Smooth muscle cell (in vitro differentiated cells): Measurements from ENCODE around the gene LEMD2. TPM values are rescaled to one million over a fixed set of nuclear protein-coding genes. Genes with fewer than 3 reads are reported as not detected.

Source experiments
- DNase-seq: peaks from one replicate; lab custom pipeline; 2025; ENCODE audit not compliant: unreplicated experiment; lab: John Stamatoyannopoulos, UW
- H2AFZ ChIP-seq: fragments of 200-600 bp; sonication (generic); 2 replicates; pipeline ENCODE4 v1.6.0; 2016; ENCODE audit warnings: antibody characterized with exemption, low read depth, mild to moderate bottlenecking
- H3F3A ChIP-seq: fragments of 200-600 bp; sonication (generic); 2 replicates; pipeline ENCODE4 v1.6.0; 2017; ENCODE audit warnings: antibody characterized with exemption, low read depth
- H3K27ac ChIP-seq: fragments of 200-600 bp; sonication (generic); 2 replicates; pipeline ENCODE4 v1.5.1; 2016; ENCODE audit warnings: low read depth, mild to moderate bottlenecking
- H3K27me3 ChIP-seq: fragments of 200-600 bp; sonication (generic); 2 replicates; pipeline ENCODE4 v1.6.1; 2016; ENCODE audit warnings: low read depth, mild to moderate bottlenecking
- H3K36me3 ChIP-seq: fragments of 200-600 bp; sonication (generic); 2 replicates; pipeline ENCODE4 v1.5.1; 2016; ENCODE audit warnings: low read depth
- H3K4me1 ChIP-seq: fragments of 200-600 bp; sonication (generic); 2 replicates; pipeline ENCODE4 v1.5.1; 2016; ENCODE audit warnings: low read depth
- H3K4me2 ChIP-seq: fragments of 200-600 bp; sonication (generic); 2 replicates; pipeline ENCODE4 v1.6.0; 2016; ENCODE audit warnings: mild to moderate bottlenecking
- H3K4me3 ChIP-seq: fragments of 200-600 bp; sonication (generic); 2 replicates; pipeline ENCODE4 v1.5.1; 2016; ENCODE audit warnings: mild to moderate bottlenecking
- H3K79me2 ChIP-seq: fragments of 200-600 bp; sonication (generic); 2 replicates; pipeline ENCODE4 v1.6.0; 2016; ENCODE audit warnings: low read depth, mild to moderate bottlenecking
- H3K9ac ChIP-seq: fragments of 200-600 bp; sonication (generic); 2 replicates; pipeline ENCODE4 v1.6.0; 2016; ENCODE audit warnings: low read depth
- H3K9me3 ChIP-seq: fragments of 200-600 bp; sonication (generic); replicated peaks from 2 replicates; pipeline ENCODE4 v1.5.1; 2016; ENCODE audit warnings: low read depth
- H4K20me1 ChIP-seq: fragments of 200-600 bp; sonication (generic); 2 replicates; pipeline ENCODE4 v1.6.0; 2016; ENCODE audit warnings: low read depth
- CTCF ChIP-seq: fragments of 200-600 bp; sonication (generic); IDR thresholded peaks from 2 replicates; pipeline ENCODE4 v1.5.1; 2017; ENCODE audit warnings: borderline replicate concordance, mild to moderate bottlenecking, antibody characterized with exemption; ENCODE audit not compliant: insufficient read depth, poor library complexity, severe bottlenecking
- WGBS: methylation state at CpG from one replicate; pipeline ENCODE4 v1.1.7; 2016; ENCODE audit warnings: low lambda C conversion rate; 5-methylcytosine and 5-hydroxymethylcytosine counted together
- polyA plus RNA-seq: library from polyadenylated mRNA; unstranded; fragments of >200 nt; fragmentation: Nextera tagmentation; extraction: Ambion mirVana; gene quantifications from 2 replicates; pipeline ENCODE4 v1.2.1, GENCODE V29; 2016
- total RNA-seq: library from RNA; depleted of rRNA; stranded (reverse); fragments of >200 nt; gene quantifications from 2 replicates; pipeline ENCODE4 v1.2.3, GENCODE V29; 2014

LEMD2 gene
- total and polyA plus RNA-seq, 2 experiments from 2014 or later = 48.8 to 87.3 TPM

GRCh38 chr6:33771146-33772081, 17.5 kb downstream of the LEMD2 start:
- peaks cover 4% of the 10 kb centered on the region for H3K36me3 ChIP-seq
- no peak overlapping the region for H2AFZ ChIP-seq
- H4K20me1 ChIP-seq = peaks cover 18% of the 10 kb centered on the region
- H3K9me3 ChIP-seq = no peaks in the 10 kb centered on the region
- H3K4me3 ChIP-seq = no peak overlapping the region
- no peak overlapping the region for H3K9ac ChIP-seq
- TF ChIP-seq CTCF = peak; percentile 98
- H3K27ac ChIP-seq = peak overlapping the region; percentile 83
- H3K4me1 ChIP-seq = peaks cover 23% of the 10 kb centered on the region
- no peaks in the 10 kb centered on the region for H3K27me3 ChIP-seq
- DNase-seq = peak; percentile 73
- WGBS = 9% methylated on average over 41 of the region's 47 CpGs
- H3K79me2 ChIP-seq = no peaks in the 10 kb centered on the region
- H3K4me2 ChIP-seq = peak overlapping the region; percentile 68
- H3F3A ChIP-seq = peaks cover 25% of the 10 kb centered on the region

GRCh38 chr6:33770833-33771145, 18.1 kb downstream of the LEMD2 start:
- no peak for DNase-seq
- TF ChIP-seq CTCF = no peak
- Histone ChIP-seq H4K20me1 (peaks cover 11% of the 10 kb centered on the region), H2AFZ (no peak overlapping the region), H3K79me2 (no peaks in the 10 kb centered on the region), H3K27me3 (no peaks in the 10 kb centered on the region), H3K9ac (no peak overlapping the region), H3K4me1 (peaks cover 23% of the 10 kb centered on the region), H3F3A (peaks cover 25% of the 10 kb centered on the region), H3K9me3 (no peaks in the 10 kb centered on the region), H3K27ac (peak overlapping the region; percentile 83), H3K4me2 (peak overlapping the region; percentile 68), H3K36me3 (no peaks in the 10 kb centered on the region), H3K4me3 (no peak overlapping the region)
- WGBS = 17% methylated on average over 3 of the region's 3 CpGs

- H3K4me1 ChIP-seq = peaks cover 23% of the 10 kb centered on the region
- H3K4me2 ChIP-seq = peak overlapping the region; percentile 68
- H3F3A ChIP-seq = peaks cover 23% of the 10 kb centered on the region
- TF ChIP-seq CTCF = no peak
- no peaks in the 10 kb centered on the region for H3K79me2 ChIP-seq
- no peaks in the 10 kb centered on the region for H3K9me3 ChIP-seq
- 79% methylated on average over 14 of the region's 14 CpGs for WGBS
- no peak overlapping the region for H3K9ac ChIP-seq
- H4K20me1 ChIP-seq = peaks cover 10% of the 10 kb centered on the region
- peak overlapping the region; percentile 83 for H3K27ac ChIP-seq
- no peak for DNase-seq
- no peaks in the 10 kb centered on the region for H3K27me3 ChIP-seq
- no peak overlapping the region for H3K4me3 ChIP-seq
- no peaks in the 10 kb centered on the region for H3K36me3 ChIP-seq
- no peak overlapping the region for H2AFZ ChIP-seq
These were observed 18.7 kb downstream of the LEMD2 start for GRCh38 chr6:33770124-33770832.
